ENCODE data around the gene CIC. TPM values are rescaled to one million over a fixed set of nuclear protein-coding genes. Genes with fewer than 3 reads are reported as not detected.

CIC gene
- total and polyA plus RNA-seq, 2 of the 13 experiments (the other 11 are each of a cell fraction or from before 2014, with no cell fraction given) = 5.9 to 8.0 TPM

- TF ChIP-seq, protein P1, sequence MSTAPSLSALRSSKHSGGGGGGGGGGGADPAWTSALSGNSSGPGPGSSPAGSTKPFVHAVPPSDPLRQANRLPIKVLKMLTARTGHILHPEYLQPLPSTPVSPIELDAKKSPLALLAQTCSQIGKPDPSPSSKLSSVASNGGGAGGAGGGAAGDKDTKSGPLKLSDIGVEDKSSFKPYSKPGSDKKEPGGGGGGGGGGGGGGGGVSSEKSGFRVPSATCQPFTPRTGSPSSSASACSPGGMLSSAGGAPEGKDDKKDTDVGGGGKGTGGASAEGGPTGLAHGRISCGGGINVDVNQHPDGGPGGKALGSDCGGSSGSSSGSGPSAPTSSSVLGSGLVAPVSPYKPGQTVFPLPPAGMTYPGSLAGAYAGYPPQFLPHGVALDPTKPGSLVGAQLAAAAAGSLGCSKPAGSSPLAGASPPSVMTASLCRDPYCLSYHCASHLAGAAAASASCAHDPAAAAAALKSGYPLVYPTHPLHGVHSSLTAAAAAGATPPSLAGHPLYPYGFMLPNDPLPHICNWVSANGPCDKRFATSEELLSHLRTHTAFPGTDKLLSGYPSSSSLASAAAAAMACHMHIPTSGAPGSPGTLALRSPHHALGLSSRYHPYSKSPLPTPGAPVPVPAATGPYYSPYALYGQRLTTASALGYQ (CRISPR knock-in tag; IDR thresholded peaks at IDR 0.05) = no peak
- TF ChIP-seq ZNF256 (CRISPR knock-in tag; conservative IDR thresholded peaks at IDR 0.05) (no peak), ZBTB42 (CRISPR knock-in tag; IDR thresholded peaks at IDR 0.05) (no peak), SRF (IDR thresholded peaks at IDR 0.05; ENCODE audit: low read depth, low read length) (no peak), ZNF746 (CRISPR knock-in tag; IDR thresholded peaks at IDR 0.05) (no peak; the same call in 1 of the 2 replicates), ZNF615 (CRISPR knock-in tag; IDR thresholded peaks at IDR 0.05; ENCODE audit: borderline replicate concordance) (no peak), SIX1 (CRISPR knock-in tag; IDR thresholded peaks at IDR 0.05; ENCODE audit: borderline replicate concordance) (no peak), BCL6 (CRISPR knock-in tag; IDR thresholded peaks at IDR 0.05) (no peak), ZBTB39 (CRISPR knock-in tag; IDR thresholded peaks at IDR 0.05) (no peak), ZZZ3 (CRISPR knock-in tag; IDR thresholded peaks at IDR 0.05; ENCODE audit: borderline replicate concordance) (peak; percentile 77; the same call in 1 of the 2 replicates), YEATS2 (CRISPR knock-in tag; IDR thresholded peaks at IDR 0.05; ENCODE audit: borderline replicate concordance) (no peak), SMAD9 (CRISPR knock-in tag; IDR thresholded peaks at IDR 0.05) (no peak), ATF5 (CRISPR knock-in tag; IDR thresholded peaks at IDR 0.05; ENCODE audit: low read depth) (0 out of 2 replicates have a peak, but pooled peaks have one; percentile 47), ARID2 (CRISPR knock-in tag; IDR thresholded peaks at IDR 0.05; ENCODE audit: borderline replicate concordance) (no peak), ZBTB38 (CRISPR knock-in tag; IDR thresholded peaks at IDR 0.05) (peak; percentile 72; the same call in 1 of the 2 replicates), ZSCAN22 (CRISPR knock-in tag; IDR thresholded peaks at IDR 0.05) (0 out of 2 replicates have a peak, but pooled peaks have one; percentile 34), ZSCAN12 (CRISPR knock-in tag; IDR thresholded peaks at IDR 0.05) (no peak), NAIF1 (CRISPR knock-in tag; IDR thresholded peaks at IDR 0.05; ENCODE audit: borderline replicate concordance) (no peak)
- TF ChIP-seq, protein P2, sequence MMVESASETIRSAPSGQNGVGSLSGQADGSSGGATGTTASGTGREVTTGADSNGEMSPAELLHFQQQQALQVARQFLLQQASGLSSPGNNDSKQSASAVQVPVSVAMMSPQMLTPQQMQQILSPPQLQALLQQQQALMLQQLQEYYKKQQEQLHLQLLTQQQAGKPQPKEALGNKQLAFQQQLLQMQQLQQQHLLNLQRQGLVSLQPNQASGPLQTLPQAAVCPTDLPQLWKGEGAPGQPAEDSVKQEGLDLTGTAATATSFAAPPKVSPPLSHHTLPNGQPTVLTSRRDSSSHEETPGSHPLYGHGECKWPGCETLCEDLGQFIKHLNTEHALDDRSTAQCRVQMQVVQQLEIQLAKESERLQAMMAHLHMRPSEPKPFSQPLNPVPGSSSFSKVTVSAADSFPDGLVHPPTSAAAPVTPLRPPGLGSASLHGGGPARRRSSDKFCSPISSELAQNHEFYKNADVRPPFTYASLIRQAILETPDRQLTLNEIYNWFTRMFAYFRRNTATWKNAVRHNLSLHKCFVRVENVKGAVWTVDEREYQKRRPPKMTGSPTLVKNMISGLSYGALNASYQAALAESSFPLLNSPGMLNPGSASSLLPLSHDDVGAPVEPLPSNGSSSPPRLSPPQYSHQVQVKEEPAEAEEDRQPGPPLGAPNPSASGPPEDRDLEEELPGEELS (CRISPR knock-in tag; IDR thresholded peaks at IDR 0.05) = no peak
- TF ChIP-seq, protein P3, sequence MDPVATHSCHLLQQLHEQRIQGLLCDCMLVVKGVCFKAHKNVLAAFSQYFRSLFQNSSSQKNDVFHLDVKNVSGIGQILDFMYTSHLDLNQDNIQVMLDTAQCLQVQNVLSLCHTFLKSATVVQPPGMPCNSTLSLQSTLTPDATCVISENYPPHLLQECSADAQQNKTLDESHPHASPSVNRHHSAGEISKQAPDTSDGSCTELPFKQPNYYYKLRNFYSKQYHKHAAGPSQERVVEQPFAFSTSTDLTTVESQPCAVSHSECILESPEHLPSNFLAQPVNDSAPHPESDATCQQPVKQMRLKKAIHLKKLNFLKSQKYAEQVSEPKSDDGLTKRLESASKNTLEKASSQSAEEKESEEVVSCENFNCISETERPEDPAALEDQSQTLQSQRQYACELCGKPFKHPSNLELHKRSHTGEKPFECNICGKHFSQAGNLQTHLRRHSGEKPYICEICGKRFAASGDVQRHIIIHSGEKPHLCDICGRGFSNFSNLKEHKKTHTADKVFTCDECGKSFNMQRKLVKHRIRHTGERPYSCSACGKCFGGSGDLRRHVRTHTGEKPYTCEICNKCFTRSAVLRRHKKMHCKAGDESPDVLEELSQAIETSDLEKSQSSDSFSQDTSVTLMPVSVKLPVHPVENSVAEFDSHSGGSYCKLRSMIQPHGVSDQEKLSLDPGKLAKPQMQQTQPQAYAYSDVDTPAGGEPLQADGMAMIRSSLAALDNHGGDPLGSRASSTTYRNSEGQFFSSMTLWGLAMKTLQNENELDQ (CRISPR knock-in tag; IDR thresholded peaks at IDR 0.05; ENCODE audit: borderline replicate concordance) = no peak
Observed at GRCh38 chr19:42283188-42284065, 14.4 kb downstream of the CIC start (continued).
